Motor neuron (in vitro differentiated cells): ENCODE data around the gene SPDYE2B. TPM values are rescaled to one million over a fixed set of nuclear protein-coding genes. Genes with fewer than 3 reads are reported as not detected.
"Not testable (repeated sequence)": the region's sequence is repeated elsewhere in the genome, so short reads cannot be mapped to it uniquely, and the experiment has no call there.

Experiments
- ATAC-seq, 8 experiments: fragments of 200-7000 bp; cut with Tn5 transposase; replicated peaks in 6 of 8; 2 replicates each; pipeline ENCODE4 v1.8.0; 2021; ENCODE audit warnings: mild to moderate bottlenecking in 8 of 8, moderate library complexity in 8 of 8
- H3K27ac ChIP-seq, 2 donors: fragments of 250-450 bp; sonication (Bioruptor Pico); 2 replicates each; pipeline ENCODE4 v1.9.0; 2021; ENCODE audit warnings: antibody characterized with exemption in 2 of 2, mild to moderate bottlenecking in 2 of 2, moderate library complexity in 1 of 2
- H3K4me1 ChIP-seq, 2 donors: fragments of 250-450 bp; sonication (Bioruptor Pico); replicated peaks in 1 of 2; 2 replicates each; pipeline ENCODE4 v1.6.1; 2021; ENCODE audit warnings: antibody characterized with exemption in 2 of 2, mild to moderate bottlenecking in 2 of 2, moderate library complexity in 1 of 2
- H3K4me3 ChIP-seq, 5 donors: fragments of 250-450 bp; sonication (Bioruptor Pico); 2 replicates each; pipeline ENCODE4 v1.9.0; 2021; ENCODE audit warnings: antibody characterized with exemption in 5 of 5, mild to moderate bottlenecking in 5 of 5, moderate library complexity in 4 of 5
- WGBS, 10 experiments: fragments of 450-650 bp; shearing (Covaris generic); methylation state at CpG; one replicate each; pipeline ENCODE4 v1.0.0; 2022; 5-methylcytosine and 5-hydroxymethylcytosine counted together
- in situ Hi-C, 9 experiments: fragments of 400-800 bp; cut with MboI; loops; one replicate each; pipeline ENCODE4 v1.15.0; 2021; ENCODE audit warnings: low sequenced_read_pairs in 9 of 9, low pct_unique_long_range_greater_than_20kb in 2 of 9; ENCODE audit not compliant: unreplicated experiment in 9 of 9
- total RNA-seq, 8 experiments: library from RNA; unstranded; fragments of 300-600 nt; gene quantifications; 2 replicates each; pipeline versions ENCODE4 v1.2.3 to v1.2.4, GENCODE V29; 2022

Gene SPDYE2B
- total RNA-seq, 8 experiments from 2014 or later: 0.11 to 2.6 (median 2.0) TPM; not detected in 5

DNA sequence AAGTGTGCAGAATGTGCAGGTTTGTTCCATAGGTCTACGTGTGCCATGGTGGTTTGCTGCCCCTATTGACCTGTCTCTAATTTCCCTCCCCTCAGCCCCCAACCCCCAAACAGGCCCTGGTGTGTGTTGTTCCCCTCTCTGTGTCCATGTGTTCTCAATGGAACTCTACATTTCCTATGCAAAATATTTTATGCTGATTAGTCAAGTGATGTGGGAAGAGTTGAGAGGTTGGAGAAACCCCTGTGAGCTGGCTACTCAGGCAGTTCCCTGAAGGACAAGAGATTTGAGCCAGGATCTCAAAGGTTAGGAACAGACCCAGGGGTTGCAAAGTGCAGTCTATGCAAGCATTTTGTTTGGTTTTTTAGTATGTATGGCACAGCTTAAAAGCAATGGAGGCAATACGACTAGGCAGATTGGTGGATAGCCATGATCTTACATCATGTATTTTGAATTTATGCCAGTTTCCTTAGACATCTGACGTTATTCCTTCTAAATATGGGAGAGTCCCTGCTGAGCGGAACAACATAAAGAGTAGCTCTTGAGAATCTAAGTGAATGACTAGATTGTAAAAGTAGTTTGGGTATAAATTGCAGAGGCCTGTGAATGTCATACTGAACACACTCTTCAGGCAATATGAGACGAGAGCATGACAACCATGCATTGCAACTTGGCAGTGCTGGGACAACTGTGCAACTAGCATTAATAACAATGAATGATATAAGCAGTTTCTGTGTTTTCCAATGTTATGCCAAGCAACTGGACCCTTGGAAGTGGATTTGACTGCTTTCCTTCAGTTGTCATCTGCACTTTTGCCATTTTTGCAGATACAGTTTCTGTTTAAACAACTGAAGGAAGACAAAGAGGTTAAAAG is 47.8 kb downstream of the SPDYE2B start:
- H3K4me1 ChIP-seq, H3K27ac ChIP-seq, in situ Hi-C loops, H3K4me3 ChIP-seq: not testable (repeated sequence)
- WGBS, 10 experiments: 75 to 95% (median 80%) methylated on average over 1 to 2 of the region's 5 CpGs; no CpG with 5 or more reads in 7 of the 10 experiments
- peak in 3 of 8 experiments; percentile 66 to 86 (median 86) for ATAC-seq

DNA sequence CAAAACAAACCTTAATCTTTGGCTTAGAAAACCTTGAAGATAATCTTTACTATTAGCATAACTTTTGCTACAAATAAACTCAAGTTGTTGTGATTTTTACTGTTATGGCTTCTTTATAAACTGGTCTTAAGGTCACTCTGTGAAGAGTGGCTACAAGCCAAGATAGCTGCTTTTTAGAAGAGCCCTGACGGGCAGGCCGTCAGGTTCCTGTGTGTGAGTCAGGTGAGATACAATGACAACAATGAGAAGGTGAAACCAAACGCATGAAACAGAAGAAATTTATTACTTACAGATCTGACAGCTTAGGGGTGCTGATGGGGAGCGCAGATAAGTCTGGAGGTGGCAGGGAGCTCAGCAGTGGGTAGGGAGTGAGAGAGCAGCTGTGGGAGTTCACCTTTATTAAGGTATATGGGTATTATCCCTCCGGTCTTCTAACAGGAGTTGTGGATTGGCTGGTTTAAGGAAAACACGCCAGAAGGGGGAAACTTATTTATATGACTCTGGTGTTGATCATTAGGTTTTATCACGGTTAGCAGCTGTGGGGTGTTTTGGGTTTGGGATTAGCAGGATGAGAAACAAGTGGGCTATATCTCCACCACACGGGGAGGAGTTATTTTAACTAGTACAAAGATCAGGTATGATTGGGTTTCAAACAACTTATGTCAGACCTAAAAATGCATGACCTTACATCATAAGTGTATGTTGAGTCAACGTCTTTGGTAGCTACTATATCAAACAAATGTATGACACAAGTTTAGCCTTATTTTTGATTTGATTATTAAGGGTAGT is 49.0 kb downstream of the SPDYE2B start:
- in situ Hi-C loops, H3K4me1 ChIP-seq, ATAC-seq, H3K4me3 ChIP-seq, H3K27ac ChIP-seq: not testable (repeated sequence)
- WGBS, 10 experiments: 59 to 82% (median 72%) methylated on average over 1 to 9 of the region's 9 CpGs; no CpG with 5 or more reads in 1 of the 10 experiments

Other genes starting within 250 kb of the SPDYE2B start
- gene ORAI2, start 216.7 kb upstream of the SPDYE2B start, total RNA-seq: 10 to 100 TPM in 6 of 8 experiments, 1 to 10 TPM in 2; 5.4 to 45.0 (median 21.4) TPM
- gene ALKBH4, start 185.5 kb upstream of the SPDYE2B start, total RNA-seq: 10 to 100 TPM in 6 of 8 experiments, 1 to 10 TPM in 2; 6.9 to 16.7 (median 10.7) TPM
- 10 to 100 TPM in 7 of 8 experiments, 1 to 10 TPM in 1; 9.1 to 23.5 (median 17.9) TPM for gene LRWD1, start 185.3 kb upstream of the SPDYE2B start, total RNA-seq
- gene POLR2J, start 171.4 kb upstream of the SPDYE2B start, total RNA-seq: 10 to 100 TPM; 37.3 to 78.3 (median 53.6) TPM
- 10 to 100 TPM in 1 of 8 experiments, 1 to 10 TPM in 7; 1.6 to 12.4 (median 5.5) TPM for gene RASA4B, start 132.5 kb upstream of the SPDYE2B start, total RNA-seq
- 10 to 100 TPM in 2 of 8 experiments, under 1 TPM in 3, not detected in 3; 0.23 to 26.2 (median 0.43) TPM for gene UPK3BL2, start 106.6 kb upstream of the SPDYE2B start, total RNA-seq
- gene SPDYE2, start 99.1 kb upstream of the SPDYE2B start, total RNA-seq: 1 to 10 TPM in 2 of 8 experiments, under 1 TPM in 2, not detected in 4; 0.11 to 7.2 (median 2.9) TPM
- gene POLR2J3, start 77.7 kb upstream of the SPDYE2B start, total RNA-seq: 100 to 1,000 TPM in 1 of 8 experiments, 10 to 100 TPM in 5, 1 to 10 TPM in 2; 6.5 to 111 (median 14.0) TPM
- gene RASA4, start 33.6 kb upstream of the SPDYE2B start, total RNA-seq: 10 to 100 TPM in 3 of 8 experiments, 1 to 10 TPM in 5; 1.7 to 19.1 (median 8.6) TPM
- gene UPK3BL1, start 7.5 kb upstream of the SPDYE2B start, total RNA-seq: 10 to 100 TPM in 5 of 8 experiments, 1 to 10 TPM in 3; 5.7 to 37.1 (median 11.0) TPM
- 10 to 100 TPM in 1 of 8 experiments, 1 to 10 TPM in 4, under 1 TPM in 3; 0.43 to 13.7 (median 1.6) TPM for gene POLR2J2, start 21.3 kb downstream of the SPDYE2B start, total RNA-seq
- gene FAM185A, start 98.7 kb downstream of the SPDYE2B start, total RNA-seq: 10 to 100 TPM in 3 of 8 experiments, 1 to 10 TPM in 5; 5.9 to 15.1 (median 9.1) TPM